T-helper 1 cell (primary cell): ENCODE data around the gene SPACA4.
"Not testable (repeated sequence)": the region's sequence is repeated elsewhere in the genome, so short reads cannot be mapped to it uniquely, and the experiment has no call there.

Source experiments
- DNase-seq, 5 donors: peaks; one replicate each; pipeline ENCODE4 v3.0.0-alpha.2; 2012 to 2020

Gene SPACA4

DNA sequence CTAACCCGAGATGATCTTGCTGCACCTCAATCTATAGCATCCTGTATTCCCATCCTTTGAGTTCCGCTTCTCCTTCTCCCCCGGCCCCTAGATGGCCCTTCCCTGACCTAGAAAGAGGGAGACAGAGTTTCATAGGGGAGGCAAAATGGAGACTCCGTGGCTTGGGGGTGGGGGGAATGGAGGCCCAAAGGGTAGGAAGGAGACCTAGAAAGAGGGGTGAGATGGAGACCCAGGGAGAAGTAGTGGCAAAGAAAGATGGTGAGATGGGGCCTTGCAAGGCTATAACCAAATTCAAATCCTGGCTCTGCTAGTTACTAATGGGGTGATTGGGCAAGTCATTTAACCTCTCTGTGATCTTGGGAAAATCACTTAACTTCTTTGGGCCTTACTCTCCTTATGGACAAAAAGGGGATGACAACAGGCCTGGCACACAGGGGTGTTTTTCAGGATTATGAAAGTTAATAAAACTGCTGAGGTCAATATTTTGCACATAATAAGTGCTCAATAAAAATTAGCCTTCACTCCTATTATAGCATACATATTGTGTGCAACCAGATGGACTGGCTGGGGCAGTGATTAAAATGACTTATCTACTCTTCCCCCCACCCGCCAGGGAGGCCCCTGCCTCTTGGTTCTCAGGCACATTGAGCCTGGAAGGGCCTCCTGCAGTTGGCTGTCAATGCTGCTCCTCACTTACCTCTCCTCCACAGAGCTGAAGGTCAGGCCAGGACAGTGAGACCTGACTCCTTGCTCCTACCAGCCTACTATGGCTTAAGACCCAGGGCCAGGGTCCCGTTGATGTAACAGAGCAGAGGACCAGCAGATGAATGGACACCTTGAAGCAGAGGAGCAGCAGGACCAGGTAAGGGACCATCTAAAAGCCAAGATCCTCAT, 13.4 kb downstream of the SPACA4 start:
- no peak for DNase-seq

DNA sequence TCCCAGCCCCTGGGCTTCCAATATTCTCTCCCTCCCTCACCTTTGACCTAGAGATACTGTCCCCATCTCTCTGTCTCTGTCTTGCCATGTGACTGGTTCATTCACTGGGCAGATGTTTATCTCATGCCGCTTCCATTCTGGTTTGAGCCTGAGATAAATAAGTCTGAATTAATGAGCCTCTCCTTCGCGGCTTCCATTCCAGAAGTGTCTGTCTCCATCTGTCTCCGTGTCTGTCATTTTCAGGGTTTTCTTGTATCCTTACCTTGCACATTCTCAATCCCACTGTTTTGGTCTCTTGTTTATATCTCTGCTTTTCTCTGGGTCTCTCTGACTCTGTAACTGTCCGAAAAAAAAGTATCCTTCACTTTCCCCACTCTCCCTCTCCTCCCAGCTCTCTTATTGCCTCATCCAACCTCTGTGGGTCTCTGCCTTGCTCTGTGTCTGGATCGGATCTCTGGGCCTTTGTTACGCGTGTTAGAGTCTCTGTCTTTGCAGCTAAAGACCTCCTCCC, 17.1 kb downstream of the SPACA4 start:
- no peak for DNase-seq

DNA sequence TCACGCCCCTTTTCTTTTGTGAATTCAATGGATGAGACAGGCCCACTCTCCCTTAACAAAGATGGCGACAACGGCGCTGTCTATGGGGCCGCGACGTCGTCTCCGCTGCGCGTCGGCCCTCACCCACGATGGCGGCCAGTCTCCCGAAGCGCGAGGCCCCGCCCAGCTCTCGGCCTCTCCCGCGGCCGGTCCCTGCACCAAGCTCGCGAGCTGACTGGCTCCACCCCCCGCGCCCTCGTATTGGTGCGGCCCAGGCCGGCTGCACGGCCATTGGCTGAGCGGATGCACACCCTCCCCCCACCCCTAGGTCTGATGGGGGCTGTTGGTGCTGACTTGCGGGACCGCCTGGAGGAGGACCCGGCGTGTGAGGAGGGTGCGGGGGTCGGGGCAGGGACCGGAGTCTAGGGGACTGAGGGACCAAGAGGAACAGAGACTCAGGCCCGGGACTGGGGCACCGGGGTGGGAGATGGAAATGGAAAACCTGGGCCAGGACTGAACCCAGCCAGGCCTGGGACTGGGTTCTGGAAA, 17.6 kb downstream of the SPACA4 start:
- peak; percentile 87 to 98 (median 89) for DNase-seq

GRCh38 chr19:48624791-48625723, 18.5 kb downstream of the SPACA4 start:
- no peak for DNase-seq

DNA sequence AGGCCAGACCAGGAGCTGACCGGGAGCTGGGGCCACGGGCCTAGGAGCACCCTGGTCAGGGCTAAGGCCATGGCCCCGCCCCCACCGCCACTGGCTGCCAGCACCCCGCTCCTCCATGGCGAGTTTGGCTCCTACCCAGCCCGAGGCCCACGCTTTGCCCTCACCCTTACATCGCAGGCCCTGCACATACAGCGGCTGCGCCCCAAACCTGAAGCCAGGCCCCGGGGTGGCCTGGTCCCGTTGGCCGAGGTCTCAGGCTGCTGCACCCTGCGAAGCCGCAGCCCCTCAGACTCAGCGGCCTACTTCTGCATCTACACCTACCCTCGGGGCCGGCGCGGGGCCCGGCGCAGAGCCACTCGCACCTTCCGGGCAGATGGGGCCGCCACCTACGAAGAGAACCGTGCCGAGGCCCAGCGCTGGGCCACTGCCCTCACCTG, 19.4 kb downstream of the SPACA4 start:
- DNase-seq: no peak

- DNase-seq: no peak
These were observed 20.8 kb downstream of the SPACA4 start for GRCh38 chr19:48627201-48627864.

DNA sequence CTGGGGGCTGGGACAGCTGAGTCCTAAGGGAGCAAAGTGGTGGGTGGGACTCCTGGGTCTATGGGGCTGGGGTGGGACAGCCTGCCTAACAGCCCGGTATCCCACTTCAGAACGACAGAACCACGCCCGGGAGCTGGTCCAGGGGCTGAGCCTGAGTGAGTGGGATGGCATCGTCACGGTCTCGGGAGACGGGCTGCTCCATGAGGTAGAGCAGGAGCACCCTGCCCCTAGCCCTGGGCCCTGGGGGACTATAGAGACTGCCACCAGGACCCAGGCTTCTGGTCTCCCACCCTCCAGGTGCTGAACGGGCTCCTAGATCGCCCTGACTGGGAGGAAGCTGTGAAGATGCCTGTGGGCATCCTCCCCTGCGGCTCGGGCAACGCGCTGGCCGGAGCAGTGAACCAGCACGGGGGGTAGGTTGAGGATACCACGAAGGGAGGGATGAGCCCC, 21.3 kb downstream of the SPACA4 start:
- DNase-seq: no peak

- DNase-seq: no peak
These were observed 22.1 kb downstream of the SPACA4 start for GRCh38 chr19:48628486-48629296.

GRCh38 chr19:48629297-48629598, 22.7 kb downstream of the SPACA4 start:
- DNase-seq: no peak

DNA sequence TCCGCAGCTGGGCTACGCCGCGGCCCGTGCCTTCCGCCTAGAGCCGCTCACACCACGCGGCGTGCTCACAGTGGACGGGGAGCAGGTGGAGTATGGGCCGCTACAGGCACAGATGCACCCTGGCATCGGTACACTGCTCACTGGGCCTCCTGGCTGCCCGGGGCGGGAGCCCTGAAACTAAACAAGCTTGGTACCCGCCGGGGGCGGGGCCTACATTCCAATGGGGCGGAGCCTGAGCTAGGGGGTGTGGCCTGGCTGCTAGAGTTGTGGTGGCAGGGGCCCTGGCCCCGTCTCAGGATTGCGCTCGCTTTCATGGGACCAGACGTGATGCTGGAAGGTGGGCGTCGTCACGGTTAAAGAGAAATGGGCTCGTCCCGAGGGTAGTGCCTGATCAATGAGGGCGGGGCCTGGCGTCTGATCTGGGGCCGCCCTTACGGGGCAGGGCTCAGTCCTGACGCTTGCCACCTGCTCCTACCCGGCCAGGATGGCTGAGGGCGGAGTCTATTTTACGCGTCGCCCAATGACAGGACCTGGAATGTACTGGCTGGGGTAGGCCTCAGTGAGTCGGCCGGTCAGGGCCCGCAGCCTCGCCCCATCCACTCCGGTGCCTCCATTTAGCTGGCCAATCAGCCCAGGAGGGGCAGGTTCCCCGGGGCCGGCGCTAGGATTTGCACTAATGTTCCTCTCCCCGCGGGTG, 23.2 kb downstream of the SPACA4 start:
- no peak for DNase-seq

GRCh38 chr19:48630296-48631063, 23.9 kb downstream of the SPACA4 start:
- no peak for DNase-seq

DNA sequence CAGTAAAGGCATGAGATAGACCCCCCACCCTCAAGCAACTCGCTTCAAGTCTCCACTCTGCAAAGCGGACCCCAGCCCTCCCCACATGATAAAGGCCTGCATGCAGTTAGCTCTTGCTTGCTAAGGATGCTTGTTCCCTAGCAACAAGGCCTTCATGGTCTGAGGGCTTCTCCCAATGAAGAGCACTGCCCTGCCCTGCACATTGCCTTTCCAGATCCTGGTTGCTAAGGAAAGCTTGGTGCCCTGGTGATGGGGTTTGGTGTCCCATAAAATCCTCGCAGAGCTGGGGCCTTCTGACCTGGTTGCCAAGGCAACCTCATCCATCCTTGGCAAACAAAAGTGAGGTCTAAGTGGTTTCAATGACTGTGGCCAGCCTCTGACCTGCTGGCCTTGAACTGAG, 24.7 kb downstream of the SPACA4 start:
- DNase-seq: no peak

GRCh38 chr19:48632286-48632685, 25.7 kb downstream of the SPACA4 start:
- DNase-seq: not testable (repeated sequence)

DNA sequence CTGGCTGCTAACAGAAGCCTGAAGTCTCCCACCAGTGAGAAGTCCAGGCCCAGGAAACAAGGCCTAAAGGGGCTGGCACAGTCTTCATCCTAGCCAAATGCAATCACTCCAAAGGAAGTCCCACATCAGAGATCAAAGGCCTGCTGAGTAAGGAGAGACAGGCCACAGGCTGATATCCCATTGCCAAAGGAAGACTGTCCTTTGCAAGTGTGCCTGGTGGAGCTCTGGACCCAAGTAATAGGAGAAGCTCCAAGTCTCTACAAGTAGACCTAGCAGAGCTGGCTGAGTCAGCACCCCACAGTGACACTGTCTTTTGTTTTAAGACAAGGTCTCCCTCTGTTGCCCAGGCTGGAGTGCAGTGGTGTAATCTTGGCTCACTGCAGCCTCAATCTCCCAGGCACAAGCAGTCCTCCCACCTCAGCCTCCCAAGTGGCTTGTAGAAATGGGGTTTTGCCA, 26.2 kb downstream of the SPACA4 start:
- no peak for DNase-seq

GRCh38 chr19:48633148-48634035, 26.9 kb downstream of the SPACA4 start:
- no peak for DNase-seq

DNA sequence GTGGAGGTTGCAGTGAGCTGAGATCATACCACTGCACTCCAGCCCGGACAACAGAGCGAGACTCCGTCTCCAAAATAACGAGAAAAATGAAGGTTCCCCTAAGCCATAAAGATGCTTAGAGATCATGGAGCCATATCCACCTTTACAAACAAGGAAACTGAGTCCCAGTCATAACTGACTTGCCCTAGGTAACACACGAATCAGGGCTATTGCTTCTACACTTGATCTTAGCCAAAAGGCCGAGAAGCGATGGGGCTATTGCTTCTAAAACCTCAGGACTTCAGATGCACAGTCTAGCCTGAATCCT, 27.4 kb downstream of the SPACA4 start:
- DNase-seq: no peak

DNA sequence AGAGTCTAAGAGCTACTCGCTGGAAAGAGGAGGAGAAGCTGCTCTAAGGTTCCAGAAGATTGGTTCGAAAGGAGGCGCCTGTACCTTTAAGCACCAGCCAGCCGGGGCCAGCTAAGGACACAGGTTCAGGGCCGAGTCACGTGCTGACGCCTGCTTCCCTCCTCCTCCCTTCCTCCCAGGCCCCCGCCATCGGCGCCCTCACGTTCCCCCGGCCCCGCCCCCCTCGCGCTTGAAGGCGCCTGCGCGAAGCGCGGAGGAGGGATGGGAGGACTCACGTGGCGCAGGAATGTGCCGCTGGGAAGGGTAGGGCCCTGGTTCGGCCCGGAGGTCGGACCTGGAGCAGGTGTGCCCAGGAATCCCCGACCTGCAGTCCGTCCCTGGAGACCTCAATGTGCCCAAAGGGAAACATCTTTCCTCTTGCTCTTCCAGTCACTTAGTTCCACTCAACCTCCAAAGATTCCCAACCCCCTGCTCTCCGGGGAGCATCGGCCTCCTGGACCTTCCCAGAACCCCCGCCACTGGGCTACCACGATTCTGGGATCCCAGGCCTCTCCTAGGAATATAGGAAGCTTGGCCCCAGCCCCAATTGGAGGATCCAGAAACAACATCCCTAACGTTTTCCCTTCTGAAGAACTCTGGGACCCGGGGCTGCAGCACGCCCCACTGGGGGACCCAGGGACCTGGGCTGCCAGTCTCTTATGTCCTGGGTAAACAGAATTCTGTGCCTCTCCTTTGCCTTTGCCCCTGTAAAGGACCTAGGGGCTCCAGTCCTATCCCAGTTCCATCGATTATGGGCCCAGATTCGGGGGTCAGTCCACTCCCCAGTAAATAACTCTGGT, 28.1 kb downstream of the SPACA4 start:
- peak; percentile 83 to 94 (median 86) for DNase-seq

- DNase-seq: peak; percentile 51 to 78 (median 64)
These were observed 28.9 kb downstream of the SPACA4 start for GRCh38 chr19:48635263-48635965.
